ENCODE measurements around the gene XYLT1.

The XYLT1 gene

GRCh38 chr16:17173281-17173680, 297.5 kb downstream of the XYLT1 start:
- no peak for TF ChIP-seq CTCF (IDR thresholded peaks at IDR 0.05; ENCODE audit: low read depth, low read length, missing control alignments)
- no peak overlapping the region for H3K4me3 ChIP-seq (ENCODE audit: low read depth, low read length)
- DNase-seq (ENCODE audit: low read depth), result no peak

GRCh38 chr16:17171250-17172143, 299.3 kb downstream of the XYLT1 start:
- H3K4me3 ChIP-seq (ENCODE audit: low read depth, low read length), result no peak overlapping the region
- no peak for DNase-seq (ENCODE audit: low read depth)
- no peak for TF ChIP-seq CTCF (IDR thresholded peaks at IDR 0.05; ENCODE audit: low read depth, low read length, missing control alignments)

- H3K4me3 ChIP-seq (ENCODE audit: low read depth, low read length), result no peak overlapping the region
- no peak for DNase-seq (ENCODE audit: low read depth)
- no peak for TF ChIP-seq CTCF (IDR thresholded peaks at IDR 0.05; ENCODE audit: low read depth, low read length, missing control alignments)
Observed at GRCh38 chr16:17170435-17170834, 300.3 kb downstream of the XYLT1 start.

- no peak for TF ChIP-seq CTCF (IDR thresholded peaks at IDR 0.05; ENCODE audit: low read depth, low read length, missing control alignments)
- H3K4me3 ChIP-seq (ENCODE audit: low read depth, low read length), result no peak overlapping the region
- DNase-seq (ENCODE audit: low read depth), result no peak
Observed at GRCh38 chr16:17168181-17168580, 302.6 kb downstream of the XYLT1 start.

GRCh38 chr16:17166095-17166494, 304.7 kb downstream of the XYLT1 start:
- no peak for DNase-seq (ENCODE audit: low read depth)
- no peak overlapping the region for H3K4me3 ChIP-seq (ENCODE audit: low read depth, low read length)
- no peak for TF ChIP-seq CTCF (IDR thresholded peaks at IDR 0.05; ENCODE audit: low read depth, low read length, missing control alignments)

- H3K4me3 ChIP-seq (ENCODE audit: low read depth, low read length), result no peak overlapping the region
- DNase-seq (ENCODE audit: low read depth), result no peak
- no peak for TF ChIP-seq CTCF (IDR thresholded peaks at IDR 0.05; ENCODE audit: low read depth, low read length, missing control alignments)
Observed at GRCh38 chr16:17162560-17162959, 308.2 kb downstream of the XYLT1 start.
